HFF-Myc (cell line): ENCODE data around the gene ELMO1.

Source experiments
- DNase-seq: peaks from one replicate; pipeline ENCODE4 v3.0.0-alpha.2; 2011; ENCODE audit warnings: low read depth; ENCODE audit errors: extremely low read depth
- H3K4me3 ChIP-seq: replicated peaks from 2 replicates; pipeline ENCODE4 v1.5.1; 2011; ENCODE audit warnings: low read depth, mild to moderate bottlenecking, control low read depth, low read length
- TF ChIP-seq, protein P1 (sequence below): IDR thresholded peaks from 2 replicates; pipeline ENCODE4 v1.5.1; 2012; ENCODE audit warnings: mild to moderate bottlenecking, low read depth, low read length, control low read depth; ENCODE audit errors: missing control alignments

Gene ELMO1

DNA sequence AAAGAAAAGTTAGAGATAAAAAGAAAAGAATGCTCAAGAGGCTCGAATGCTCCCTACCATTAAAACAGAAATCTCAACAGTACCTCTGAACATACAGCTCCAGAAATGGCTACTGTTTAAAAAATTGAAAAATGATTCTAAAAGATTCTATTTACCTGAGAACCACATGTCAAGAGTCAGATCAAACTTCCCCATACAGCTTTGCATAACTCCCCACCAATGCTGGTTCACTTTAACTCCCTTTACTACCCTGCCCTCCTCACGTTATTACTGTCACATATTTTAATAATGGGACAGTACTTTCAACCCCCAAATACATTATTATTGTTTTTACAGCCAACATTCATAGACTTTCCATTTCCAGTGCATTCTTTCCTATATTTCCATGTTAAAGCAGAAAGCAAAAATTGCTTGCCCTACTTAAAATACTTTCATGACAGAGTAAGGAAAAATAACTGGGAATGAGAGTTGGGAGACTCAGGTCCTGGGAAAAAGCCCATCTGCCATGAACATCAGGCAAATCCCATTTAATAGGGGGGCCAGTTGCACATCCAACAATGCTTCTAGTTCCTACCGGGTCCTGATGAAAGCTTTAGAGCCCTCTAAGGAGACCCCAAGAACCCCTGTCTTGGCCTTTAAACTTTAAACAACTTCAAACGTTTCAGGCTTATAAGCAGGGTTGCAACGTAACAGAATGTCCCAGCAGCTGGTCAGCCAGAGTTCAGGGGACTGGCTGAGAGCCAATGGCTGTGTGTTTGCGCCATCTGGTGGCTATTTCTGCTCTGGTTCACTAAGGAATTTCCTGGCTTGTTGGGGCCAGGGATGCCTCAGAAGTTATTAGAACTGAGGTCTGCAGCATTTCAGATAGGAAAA is 247.4 kb downstream of the ELMO1 start:
- TF ChIP-seq, protein P1, sequence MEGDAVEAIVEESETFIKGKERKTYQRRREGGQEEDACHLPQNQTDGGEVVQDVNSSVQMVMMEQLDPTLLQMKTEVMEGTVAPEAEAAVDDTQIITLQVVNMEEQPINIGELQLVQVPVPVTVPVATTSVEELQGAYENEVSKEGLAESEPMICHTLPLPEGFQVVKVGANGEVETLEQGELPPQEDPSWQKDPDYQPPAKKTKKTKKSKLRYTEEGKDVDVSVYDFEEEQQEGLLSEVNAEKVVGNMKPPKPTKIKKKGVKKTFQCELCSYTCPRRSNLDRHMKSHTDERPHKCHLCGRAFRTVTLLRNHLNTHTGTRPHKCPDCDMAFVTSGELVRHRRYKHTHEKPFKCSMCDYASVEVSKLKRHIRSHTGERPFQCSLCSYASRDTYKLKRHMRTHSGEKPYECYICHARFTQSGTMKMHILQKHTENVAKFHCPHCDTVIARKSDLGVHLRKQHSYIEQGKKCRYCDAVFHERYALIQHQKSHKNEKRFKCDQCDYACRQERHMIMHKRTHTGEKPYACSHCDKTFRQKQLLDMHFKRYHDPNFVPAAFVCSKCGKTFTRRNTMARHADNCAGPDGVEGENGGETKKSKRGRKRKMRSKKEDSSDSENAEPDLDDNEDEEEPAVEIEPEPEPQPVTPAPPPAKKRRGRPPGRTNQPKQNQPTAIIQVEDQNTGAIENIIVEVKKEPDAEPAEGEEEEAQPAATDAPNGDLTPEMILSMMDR, result peak; percentile 79
- peak; percentile 44 for DNase-seq
- no peak overlapping the region for H3K4me3 ChIP-seq

- H3K4me3 ChIP-seq, result no peak overlapping the region
- DNase-seq, result no peak
- TF ChIP-seq, protein P1, result peak; percentile 94
Measured at GRCh38 chr7:37198906-37199485, 249.7 kb downstream of the ELMO1 start.

DNA sequence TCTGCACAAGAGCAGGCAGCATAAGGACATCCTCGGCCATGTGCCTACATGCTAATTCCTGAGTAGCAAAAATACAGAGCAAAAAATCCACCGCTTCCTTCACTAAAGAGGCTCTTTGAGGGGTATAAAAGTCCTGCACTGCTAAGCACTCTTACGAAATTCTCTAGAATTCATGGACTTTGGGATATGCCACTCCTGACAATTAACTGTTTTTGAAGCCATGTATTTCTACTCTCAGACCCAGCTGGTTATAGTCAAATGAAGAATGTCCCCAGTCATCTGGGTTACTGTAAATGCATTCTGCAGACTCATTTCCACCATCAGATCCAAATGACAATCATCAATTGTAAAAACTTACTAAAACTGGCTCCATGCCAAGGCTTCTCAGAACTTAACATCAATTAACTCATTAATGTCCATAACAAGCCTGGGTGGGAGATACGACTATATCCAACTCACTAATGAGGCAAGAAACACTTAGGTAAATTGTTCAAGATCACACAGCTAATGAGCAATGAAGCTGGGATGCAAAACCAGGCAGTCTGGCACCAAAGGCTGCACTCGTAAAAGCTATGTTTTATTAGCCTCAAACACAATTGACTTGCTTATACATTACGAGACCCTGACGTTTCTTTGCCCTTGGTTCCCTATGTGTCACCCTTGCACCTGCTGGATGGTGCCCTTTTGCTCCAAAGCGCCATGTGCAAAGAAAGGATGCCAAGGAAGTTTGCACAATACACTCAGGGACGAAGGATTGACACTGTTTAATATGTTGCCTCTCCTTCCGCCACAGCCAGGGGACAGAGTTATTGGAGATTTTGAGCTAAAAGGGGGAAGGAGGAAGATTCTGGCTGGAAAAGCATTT is 250.4 kb downstream of the ELMO1 start:
- TF ChIP-seq, protein P1, result no peak
- DNase-seq, result no peak
- no peak overlapping the region for H3K4me3 ChIP-seq

- H3K4me3 ChIP-seq, result no peak overlapping the region
- DNase-seq, result no peak
- TF ChIP-seq, protein P1, result no peak
Measured at GRCh38 chr7:37197108-37197507, 251.6 kb downstream of the ELMO1 start.

GRCh38 chr7:37196676-37197075 is 252.0 kb downstream of the ELMO1 start:
- DNase-seq, result no peak
- no peak overlapping the region for H3K4me3 ChIP-seq
- TF ChIP-seq, protein P1, result no peak

GRCh38 chr7:37195388-37195787 is 253.3 kb downstream of the ELMO1 start:
- DNase-seq, result no peak
- TF ChIP-seq, protein P1, result no peak
- H3K4me3 ChIP-seq, result no peak overlapping the region
